HG03571 (cell line): Measurements from ENCODE around the gene SFXN4.
A peak's percentile ranks its signal among the peaks of the same experiment; 100 is the strongest.
"Not testable (repeated sequence)": the region's sequence is repeated elsewhere in the genome, so short reads cannot be mapped to it uniquely, and the experiment has no call there.

Source experiments
- ATAC-seq: cut with Tn5 transposase; IDR thresholded peaks from one replicate; pipeline ENCODE4 v1.9.1; 2021; ENCODE audit not compliant: unreplicated experiment

The SFXN4 gene

DNA sequence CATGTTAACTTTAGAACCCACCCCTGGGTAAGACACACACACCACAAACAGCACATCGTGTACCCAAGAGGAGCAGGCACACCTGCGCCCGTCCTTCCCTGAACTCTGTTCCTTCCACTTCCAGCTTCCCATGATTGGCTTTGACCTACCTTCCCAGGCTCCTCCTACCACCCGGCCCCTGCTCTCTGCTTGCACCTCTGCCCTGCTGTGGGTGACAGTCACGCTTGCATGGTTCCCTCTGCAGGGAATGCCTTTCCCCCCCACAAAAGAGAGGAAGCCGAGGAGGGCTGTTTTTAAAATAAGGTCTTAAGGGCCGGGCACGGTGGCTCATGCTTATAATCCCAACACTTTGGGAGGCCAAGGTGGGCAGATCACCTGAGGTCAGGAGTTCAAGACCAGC lies 16.4 kb downstream of the SFXN4 start:
- ATAC-seq: no peak

DNA sequence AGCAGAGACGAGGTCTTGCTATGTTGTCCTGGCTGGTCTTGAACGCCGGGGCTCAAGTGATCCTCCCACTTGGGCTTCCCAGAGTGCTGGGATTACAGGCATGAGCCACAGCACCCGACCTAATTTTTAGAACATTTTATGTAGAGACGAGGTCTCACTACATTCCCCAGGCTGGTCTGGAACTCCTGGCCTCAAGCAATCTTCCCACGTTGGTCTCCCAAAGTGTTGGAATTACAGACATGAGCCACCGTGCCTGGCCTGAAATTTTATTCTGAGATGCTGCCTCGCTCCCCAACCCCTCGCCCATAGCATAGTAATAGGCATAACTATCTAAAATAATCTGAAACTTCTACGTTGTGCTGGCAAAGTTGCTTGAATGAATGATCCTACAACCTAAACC lies 21.9 kb downstream of the SFXN4 start:
- ATAC-seq: no peak

DNA sequence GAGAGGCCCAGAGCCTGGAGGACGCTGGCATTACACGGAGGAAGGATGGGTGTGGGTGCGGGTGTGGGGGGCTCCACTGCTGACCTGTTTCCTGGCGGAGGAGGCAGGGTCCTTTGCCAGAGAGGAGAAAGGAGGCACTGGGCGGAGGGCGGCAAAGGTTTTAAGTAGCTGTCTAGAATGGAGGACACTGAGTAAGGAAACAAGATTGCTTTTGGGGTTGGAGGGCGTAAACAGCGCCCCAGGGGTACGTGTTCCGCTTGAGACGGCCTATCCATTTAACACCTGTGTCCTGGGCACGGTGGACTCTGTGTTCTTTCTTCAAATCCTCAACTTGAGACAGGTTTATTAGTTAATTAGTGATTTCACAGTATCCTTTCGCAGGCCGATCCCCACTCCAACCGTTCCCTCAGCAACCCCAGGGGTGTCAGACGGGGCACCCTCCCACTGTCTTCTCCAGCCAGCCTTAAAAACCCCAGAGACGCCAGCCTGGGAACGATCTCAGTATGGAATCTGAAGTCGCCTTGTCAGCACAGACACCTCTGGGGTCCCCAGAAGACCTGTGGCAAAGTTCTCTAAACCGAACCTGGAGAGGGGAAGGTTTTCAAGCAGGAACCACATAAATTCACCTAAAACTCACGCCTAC lies 24.8 kb downstream of the SFXN4 start:
- ATAC-seq: no peak

DNA sequence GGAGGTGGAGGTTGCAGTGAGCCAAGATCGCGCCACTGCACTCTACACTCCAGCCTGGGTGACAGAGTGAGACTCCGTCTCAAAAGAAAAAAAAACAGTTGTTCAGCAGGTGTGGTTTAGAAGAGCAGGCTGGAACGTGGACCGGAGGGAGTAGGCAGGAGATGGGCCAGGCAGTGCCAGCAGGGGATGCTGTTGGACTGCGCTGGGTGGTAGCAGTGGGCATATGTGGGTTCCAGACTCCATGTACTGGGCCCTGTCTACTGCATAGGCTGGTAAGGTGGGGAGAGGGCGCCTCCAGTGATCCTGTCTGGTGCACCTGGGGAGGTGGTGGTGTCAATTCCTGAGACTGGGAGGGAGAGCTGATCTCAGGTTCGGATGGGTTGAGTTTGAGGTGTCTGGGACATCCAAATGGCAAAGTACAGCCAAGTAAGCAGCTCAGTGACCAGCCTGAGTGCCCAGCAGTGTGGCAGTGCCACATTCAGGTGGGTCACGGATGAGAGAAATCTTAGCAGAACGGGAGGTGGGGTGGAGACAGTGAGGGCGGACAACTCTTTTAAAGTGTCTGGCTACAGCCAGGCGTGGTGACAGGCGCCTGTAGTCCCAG lies 25.9 kb downstream of the SFXN4 start:
- ATAC-seq: no peak

DNA sequence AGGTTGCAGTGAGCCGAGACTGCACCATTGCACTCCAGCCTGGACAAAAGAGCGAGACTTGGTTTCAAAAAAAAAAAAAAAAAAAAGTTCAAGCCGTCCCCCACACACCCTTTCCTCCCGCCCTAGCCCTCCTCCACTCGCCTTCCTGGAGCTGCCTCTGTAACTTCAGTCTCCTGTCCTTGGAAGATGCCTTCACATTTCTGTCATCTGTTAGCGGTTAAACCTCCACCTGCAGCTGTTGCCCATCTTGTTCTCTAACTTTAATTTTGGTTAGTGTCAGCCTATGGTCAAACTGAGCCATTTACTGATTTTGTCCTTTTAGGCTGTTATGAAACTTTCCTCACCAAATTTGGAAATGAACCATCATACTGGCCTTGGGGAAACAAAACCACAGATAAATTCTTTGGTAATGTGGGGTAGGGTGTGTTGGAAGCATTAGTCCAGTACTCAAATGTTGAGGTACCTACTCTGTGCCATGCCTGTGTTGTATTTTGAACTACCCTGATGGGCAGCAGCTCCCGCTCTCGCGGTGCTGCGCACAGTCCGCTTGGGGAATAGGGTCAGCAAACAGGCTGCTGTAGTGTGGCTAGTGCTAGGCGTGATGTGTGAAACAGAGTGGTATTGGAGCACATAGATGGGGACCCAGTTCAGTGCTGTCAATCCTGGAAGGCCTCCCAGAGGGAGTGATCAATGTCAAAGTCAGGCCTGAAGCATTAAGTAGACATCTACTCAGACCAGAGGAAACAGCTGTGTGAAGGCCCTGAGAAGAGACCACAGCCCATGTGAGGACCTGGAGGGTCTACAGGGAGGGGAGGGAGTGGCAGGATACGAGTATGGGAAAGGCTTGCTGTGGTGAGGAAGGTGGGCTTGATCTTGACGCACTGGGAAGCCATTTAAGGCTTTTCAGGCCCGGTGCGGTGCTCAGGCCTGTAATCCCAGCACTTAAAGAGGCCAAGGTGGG lies 26.9 kb downstream of the SFXN4 start:
- ATAC-seq: no peak

DNA sequence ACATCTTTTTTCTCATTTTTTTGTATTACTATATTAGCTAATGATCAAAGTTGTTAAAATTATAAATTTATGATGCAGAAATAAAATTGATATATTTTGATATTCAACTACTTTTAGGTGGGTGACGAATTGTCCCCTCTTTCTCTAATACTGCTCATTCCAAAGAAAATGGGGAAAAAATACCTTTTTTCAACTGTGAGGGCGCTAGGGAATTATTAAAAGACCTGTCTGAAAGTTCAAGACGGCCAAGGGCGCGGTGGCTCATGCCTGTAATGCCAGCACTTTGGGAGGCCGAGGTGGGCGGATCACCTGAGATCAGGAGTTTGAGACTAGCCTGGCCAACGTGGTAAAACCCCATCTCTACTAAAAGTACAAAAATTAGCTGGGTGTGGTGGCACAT lies 27.6 kb downstream of the SFXN4 start:
- not testable (repeated sequence) for ATAC-seq

DNA sequence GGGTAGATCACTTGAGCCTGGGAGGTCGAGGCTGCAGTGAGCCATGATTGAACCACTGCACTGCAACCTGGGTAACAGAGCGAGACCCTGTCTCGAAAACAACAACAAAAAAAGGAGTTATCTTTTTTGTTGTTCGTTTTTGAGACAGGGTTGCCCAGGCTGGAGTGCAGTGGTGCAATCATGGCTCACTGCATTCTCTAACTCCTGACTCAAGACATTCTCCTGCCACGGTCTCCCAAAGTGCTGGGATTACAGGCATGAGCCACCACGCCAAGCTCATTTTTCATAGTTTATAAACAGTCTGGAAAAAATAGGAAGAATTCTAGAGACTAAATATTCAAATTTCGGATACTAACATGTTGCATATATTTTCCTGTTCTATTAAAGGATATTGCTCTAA lies 29.4 kb downstream of the SFXN4 start:
- ATAC-seq: no peak

DNA sequence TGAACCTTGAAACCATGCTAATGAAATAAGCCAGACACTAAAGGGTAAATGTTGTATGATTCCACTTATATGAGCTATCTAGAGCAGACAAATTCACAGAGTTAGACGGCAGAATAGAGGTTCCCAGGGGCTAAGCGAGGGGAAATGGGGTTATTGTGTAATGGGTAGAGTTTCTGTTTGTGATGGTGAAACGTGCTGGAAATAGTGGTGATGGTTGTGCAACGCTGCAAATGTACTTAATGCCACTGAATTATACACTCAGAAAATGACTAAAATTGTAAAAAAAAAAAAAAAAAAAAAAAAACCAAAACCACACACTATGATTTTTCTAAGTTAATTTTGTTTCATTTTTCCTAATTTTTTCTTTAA lies 30.0 kb downstream of the SFXN4 start:
- no peak for ATAC-seq

DNA sequence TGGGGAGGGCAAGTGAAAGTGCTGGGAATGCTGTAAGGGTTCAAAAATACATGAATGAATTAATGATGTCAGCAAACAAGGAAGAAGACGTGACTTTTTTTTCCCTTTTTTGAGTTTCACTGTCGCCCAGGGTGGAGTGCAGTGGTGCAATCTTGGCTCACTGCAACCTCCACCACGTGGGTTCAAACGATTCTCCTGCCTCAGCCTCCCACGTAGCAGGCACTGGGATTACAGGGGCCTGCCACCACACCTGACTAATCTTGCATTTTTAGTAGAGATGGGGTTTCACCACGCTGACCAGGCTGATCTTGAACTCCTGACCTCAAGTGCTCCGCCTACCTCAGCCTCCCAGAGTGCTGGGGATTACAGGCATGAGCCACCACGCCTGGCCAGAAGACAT lies 31.6 kb downstream of the SFXN4 start:
- no peak for ATAC-seq

DNA sequence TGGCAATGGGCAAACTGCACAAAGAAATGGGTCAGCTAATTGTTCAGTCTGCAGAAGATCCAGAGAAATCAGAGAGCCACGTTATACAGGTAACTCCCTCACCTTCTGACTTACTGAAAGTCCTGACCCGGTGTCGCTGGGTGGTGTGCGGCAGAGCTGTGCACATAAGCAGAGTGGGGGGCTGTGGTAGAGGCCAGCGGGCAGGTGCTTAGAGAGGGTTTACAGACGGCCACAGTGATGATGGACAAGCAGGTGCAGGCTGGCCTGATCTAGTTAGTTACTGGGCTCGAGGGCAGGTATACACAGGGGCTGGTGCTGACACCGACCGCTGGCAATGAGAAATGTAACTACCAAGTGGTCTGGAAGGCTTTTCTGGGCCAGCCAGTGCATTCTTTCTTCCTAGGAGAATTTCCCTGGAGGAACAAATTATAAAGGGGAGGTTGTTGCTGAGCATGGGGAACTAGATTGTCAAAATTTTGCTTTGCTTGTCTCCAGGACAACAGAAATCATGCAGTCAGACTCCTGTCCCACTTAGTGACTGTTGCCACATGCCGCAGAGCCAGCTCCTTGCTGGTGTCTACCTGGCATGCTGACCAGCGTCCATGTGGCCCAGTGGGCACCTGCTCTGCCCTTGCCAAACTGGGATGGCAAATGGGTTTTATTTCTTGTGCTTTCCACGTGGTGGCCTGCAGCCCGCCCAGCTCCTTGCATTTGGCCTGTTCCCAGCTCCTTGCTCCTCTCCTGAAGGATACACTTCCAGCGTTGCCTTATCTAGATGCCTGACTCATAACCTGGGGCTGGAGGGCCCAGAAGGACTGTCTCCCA lies 32.8 kb downstream of the SFXN4 start:
- no peak for ATAC-seq

DNA sequence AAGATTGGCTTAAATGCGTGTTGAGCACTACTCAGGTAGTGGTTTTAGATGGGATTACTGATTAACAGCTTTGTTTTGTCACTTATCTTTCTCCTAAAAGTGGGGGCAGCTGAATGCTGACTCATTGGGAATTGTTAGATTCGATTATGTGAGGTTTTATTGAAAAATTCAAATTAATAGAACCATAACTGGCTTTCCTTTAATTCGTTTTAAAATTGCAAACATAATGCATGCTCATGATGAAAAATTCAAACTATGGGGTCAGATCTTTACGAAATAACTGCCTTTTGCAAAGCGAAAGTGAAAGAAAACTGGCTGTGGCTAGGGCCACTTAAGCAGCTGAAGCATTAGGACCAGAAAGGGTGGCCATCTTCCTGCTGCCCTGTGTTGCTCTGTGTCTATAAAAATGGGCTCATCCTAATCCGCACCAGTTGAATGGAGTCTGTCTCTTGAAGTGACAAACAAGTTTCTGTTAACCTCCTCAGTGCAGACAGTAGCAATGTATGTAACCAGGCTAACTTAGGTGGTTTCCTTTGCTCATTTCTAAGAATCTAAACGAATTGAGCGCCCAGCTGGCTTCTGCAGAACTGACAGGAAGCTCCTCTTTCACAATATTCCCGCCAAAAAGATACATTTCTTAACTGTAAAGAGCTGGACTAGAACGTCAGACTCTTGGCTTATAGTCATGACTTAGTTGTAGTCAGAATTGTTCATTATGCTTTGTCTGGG lies 33.8 kb downstream of the SFXN4 start:
- peak; percentile 64 for ATAC-seq

DNA sequence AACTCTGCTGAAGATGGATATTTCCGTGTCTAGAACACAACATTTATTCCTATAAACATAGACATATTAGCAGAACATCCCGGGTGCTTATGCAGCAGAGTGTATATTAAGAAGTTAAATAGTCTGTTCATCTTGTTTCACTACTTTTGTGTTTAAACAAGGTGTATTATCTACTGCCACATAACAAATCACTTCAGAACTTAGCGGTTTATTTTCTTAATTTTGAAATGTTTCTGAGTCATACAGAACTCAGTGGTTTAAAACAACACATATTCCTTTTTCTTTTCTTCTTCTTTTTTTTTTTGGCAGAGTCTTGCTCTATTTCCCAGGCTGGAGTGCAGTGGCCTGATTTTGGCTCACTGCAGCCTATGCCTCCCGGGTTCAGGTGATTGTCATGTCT lies 35.8 kb downstream of the SFXN4 start:
- ATAC-seq: no peak

DNA sequence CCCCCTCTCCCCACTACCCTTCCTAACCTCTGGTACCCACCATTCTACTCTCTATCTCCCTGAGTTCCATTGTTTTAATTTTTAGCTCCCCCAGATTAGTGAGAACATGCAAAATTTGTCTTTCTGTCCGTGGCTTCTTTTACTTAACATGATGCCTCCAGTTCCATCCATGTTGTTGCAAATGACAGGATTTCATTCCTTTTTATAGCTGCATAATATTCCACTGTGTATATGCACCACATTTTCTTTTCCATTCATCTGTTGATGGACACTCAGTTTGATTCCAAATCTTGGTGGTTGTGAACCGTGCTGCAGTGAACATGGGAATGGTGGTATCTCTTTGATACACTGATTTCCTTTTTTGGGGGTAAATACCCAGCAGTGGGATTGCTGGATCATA lies 39.6 kb downstream of the SFXN4 start:
- ATAC-seq: no peak

DNA sequence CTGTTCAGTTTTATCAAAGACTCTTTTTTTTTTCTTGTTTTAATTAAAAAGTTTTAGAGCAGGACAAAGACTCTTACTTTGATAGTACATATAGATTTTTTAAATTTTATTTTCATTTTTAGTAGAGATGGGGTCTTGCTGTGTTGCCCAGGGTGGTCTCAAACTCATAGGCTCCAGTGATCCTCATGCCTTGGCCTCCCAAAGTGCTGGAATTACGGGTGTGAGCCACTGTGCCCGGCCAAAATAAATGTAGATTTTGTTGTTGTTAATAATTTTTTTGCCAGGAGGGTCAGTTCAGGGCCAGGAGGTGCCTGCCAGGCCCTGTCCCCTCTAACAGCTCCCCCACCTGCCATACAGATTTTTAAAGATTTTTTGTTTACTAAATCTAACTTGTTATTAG lies 44.6 kb downstream of the SFXN4 start:
- ATAC-seq: no peak

DNA sequence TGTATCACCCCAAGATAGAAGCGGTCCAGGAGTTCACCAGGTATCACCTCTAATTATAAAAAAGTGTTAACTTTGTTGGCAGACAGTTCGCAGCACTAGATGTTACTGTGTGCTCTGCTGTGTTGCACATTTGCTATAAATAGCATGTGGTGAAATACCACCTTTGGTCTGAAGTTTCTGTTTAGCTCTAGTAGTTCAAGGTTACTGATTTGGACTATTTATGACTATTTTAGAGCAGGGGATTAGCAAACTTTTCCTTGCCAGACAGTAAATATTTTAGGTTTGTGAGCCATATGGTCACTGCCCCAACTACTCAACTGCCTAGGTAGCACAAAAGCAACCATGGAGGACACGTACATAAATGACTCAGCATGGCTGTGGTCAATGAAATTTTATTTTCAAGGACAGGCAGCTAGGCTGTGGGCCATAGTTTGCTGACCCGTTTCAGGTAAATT lies 45.1 kb downstream of the SFXN4 start:
- ATAC-seq: peak; percentile 90

DNA sequence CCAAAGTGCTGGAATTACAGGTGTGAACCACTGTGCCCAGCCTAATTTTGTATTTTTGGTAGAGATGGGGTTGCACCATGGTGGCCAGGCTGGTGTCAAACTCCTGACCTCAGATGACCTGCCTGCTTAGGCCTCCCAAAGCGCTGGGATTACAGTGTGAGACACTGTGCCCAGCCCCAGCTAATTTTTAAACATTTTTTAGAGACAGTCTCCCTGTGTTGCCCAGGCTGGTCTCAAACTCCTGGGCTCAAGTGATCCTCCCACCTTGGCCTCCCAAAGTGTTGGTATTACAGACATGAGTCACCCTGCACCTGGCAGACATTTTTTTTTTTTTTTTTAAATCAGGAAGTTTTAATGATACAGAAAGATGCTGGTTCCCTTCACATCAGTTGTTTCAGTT lies 46.1 kb downstream of the SFXN4 start:
- no peak for ATAC-seq

DNA sequence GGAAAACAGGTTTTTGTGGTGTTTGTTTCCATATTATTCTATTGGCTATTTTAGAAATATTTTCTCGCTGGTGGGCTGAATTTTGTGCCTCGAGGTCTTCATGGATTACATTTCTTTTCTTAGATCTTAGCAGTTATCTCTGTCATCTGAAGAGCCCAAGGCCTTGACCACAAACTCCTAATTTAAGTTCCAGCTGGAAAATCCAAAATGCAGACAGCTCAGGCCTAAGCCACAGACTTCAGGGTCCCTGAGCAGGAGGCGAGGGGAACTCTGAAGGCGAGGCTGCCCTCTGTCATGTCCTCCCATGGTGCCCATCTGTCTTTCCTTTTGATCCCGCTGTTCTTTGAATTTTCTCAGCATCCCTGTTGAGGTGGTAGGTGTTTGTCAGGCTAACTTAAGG lies 47.3 kb downstream of the SFXN4 start:
- ATAC-seq: no peak

DNA sequence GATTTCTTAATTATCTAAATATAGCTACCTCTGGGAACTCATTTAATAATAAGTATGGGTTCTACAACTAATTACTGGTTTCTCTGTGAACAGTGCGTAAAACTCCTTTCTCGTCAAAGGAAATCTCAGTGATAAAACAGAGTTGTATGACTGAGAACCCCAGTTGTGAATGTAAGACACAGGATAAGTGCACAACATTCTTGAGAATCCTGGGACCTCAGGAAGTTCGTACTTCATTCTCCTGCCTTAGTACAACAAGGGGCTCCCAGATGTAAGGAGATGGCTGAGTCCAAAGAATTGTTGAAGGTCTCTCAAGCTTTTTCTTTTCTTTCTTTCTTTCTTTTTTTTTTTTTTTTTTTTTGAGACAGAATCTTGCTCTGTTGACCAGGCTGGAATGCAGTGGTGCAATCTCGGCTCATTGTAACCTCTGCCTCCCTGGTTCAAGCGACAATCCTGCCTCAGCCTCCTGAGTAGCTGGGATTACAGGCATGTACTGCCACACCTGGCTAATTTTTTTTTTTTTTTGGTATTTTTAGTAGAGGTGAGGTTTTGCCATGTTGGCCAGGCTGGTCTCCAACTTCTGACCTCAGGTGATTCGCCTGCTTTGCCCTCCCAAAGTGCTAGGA lies 49.1 kb downstream of the SFXN4 start:
- no peak for ATAC-seq

DNA sequence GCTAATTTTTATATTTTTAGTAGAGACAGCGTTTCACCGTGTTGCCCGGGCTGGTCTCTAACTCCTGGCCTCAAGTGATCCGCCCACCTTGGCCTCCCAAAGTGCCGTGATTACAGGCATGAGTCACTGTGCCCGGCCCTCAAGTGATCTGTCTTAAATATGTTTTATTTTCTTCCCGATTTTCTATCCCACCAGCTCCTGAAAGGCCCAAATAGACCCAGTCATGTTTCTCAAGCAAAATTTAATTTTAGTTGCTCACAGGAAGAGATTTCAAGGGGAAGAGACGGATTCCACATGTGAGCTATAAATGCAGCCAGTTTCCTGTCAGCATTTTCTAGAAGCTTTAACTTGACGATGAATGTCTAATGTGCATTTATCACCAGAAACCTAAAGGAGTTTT lies 49.6 kb downstream of the SFXN4 start:
- ATAC-seq: no peak
